ENCODE results near the gene MPND. TPM values are rescaled to one million over a fixed set of nuclear protein-coding genes. Genes with fewer than 3 reads are reported as not detected.

MPND gene
- total and polyA plus RNA-seq, 10 of the 15 experiments (the other 5 are each of a cell fraction or from before 2014, with no cell fraction given): 0.79 to 18.3 (median 6.0) TPM

GRCh38 chr19:4328243-4328990 lies 14.9 kb upstream of the MPND start (continued):
- TF ChIP-seq ZNF687 (IDR thresholded peaks at IDR 0.05): peak; percentile 72
- TF ChIP-seq GABPA (IDR thresholded peaks at IDR 0.05; ENCODE audit: low read depth): no peak
- TF ChIP-seq REST (IDR thresholded peaks at IDR 0.05; ENCODE audit: low read depth, low read length): no peak
- no peak for TF ChIP-seq SUPT20H (IDR thresholded peaks at IDR 0.05; ENCODE audit: borderline replicate concordance, control insufficient read depth, low read depth, low read length)
- 0 out of 2 replicates have a peak, but pooled peaks have one; percentile 16 for TF ChIP-seq TCF3 (IDR thresholded peaks at IDR 0.05; ENCODE audit: borderline replicate concordance, insufficient read depth, low read depth, low read length)
- TF ChIP-seq E2F4 (IDR thresholded peaks at IDR 0.05; ENCODE audit: low read depth, low read length): no peak
- TF ChIP-seq RUNX3 (IDR thresholded peaks at IDR 0.05; ENCODE audit: low read length): no peak
- peak; percentile 99 for TF ChIP-seq SP1 (IDR thresholded peaks at IDR 0.05; ENCODE audit: low read depth, low read length)
- TF ChIP-seq ATF2 (IDR thresholded peaks at IDR 0.05; ENCODE audit: low read length): no peak
- TF ChIP-seq RELB (IDR thresholded peaks at IDR 0.05; ENCODE audit: low read depth): no peak
- TF ChIP-seq IRF5 (IDR thresholded peaks at IDR 0.05; ENCODE audit: borderline replicate concordance): no peak
- TF ChIP-seq PKNOX1 (IDR thresholded peaks at IDR 0.05): peak; percentile 50
- no peak for TF ChIP-seq ETV6 (conservative IDR thresholded peaks at IDR 0.05 in 1 of 2, IDR thresholded peaks at IDR 0.05 in 1 of 2; ENCODE audit: borderline replicate concordance in 1 of 2, low read depth in 1 of 2)

Data from GM12878 (cell line).